ENCODE measurements around the gene C6orf58. TPM values are rescaled to one million over a fixed set of nuclear protein-coding genes. Genes with fewer than 3 reads are reported as not detected.

The C6orf58 gene
- total and polyA plus RNA-seq, 2 donors (not counting 1 experiment from before 2014, with no cell fraction given), result 0.05 TPM; not detected in 1

DNA sequence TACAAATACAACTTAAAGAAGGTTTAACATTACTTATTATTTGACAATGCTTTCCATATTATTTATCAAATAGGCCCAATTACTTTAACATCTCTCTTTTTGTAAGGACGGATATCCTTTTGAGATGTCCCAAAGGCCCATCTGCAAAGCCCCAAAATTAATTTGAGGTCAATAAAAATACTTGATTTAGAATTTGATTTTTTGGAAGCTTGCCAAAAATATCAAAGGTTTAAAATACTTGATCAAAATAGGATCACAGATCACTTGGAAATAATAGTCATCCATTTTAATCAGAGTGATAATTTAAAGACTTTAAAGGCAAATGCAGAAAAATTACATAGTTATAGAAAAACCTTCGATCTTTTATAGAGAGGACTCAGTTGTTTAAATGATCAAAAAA lies 8.1 kb downstream of the C6orf58 start:
- Histone ChIP-seq H3K9me3 (ENCODE audit: control insufficient read depth, insufficient read depth, low read depth, low read length) (no peaks in the 10 kb centered on the region), H3K4me2 (ENCODE audit: extremely low read depth, insufficient read depth, low read length) (no peak overlapping the region), H3K27me3 (ENCODE audit: control insufficient read depth, insufficient read depth, low read length) (peaks cover 2% of the 10 kb centered on the region), H3K27ac (ENCODE audit: insufficient read depth, low read length) (no peak overlapping the region), H4K20me1 (ENCODE audit: control insufficient read depth, extremely low read depth, insufficient read depth, low read length) (no peaks in the 10 kb centered on the region), H2AFZ (ENCODE audit: low read length) (no peak overlapping the region), H3K36me3 (ENCODE audit: control insufficient read depth, insufficient read depth, low read length) (no peaks in the 10 kb centered on the region), H3K4me3 (replicated peaks in 1 of 4; ENCODE audit: control extremely low read depth in 1 of 4, insufficient read depth in 1 of 4, low read depth in 3 of 4, low read length in 4 of 4) (no peak overlapping the region), H3K79me2 (ENCODE audit: control insufficient read depth, insufficient read depth, low read length) (no peaks in the 10 kb centered on the region), H3K4me1 (ENCODE audit: control insufficient read depth, extremely low read depth, insufficient read depth, low read length) (no peaks in the 10 kb centered on the region), H3K9ac (ENCODE audit: insufficient read depth, low read length) (no peak overlapping the region)
- no peak for DNase-seq (ENCODE audit: low read depth in 2 of 2)
- TF ChIP-seq, protein P1, sequence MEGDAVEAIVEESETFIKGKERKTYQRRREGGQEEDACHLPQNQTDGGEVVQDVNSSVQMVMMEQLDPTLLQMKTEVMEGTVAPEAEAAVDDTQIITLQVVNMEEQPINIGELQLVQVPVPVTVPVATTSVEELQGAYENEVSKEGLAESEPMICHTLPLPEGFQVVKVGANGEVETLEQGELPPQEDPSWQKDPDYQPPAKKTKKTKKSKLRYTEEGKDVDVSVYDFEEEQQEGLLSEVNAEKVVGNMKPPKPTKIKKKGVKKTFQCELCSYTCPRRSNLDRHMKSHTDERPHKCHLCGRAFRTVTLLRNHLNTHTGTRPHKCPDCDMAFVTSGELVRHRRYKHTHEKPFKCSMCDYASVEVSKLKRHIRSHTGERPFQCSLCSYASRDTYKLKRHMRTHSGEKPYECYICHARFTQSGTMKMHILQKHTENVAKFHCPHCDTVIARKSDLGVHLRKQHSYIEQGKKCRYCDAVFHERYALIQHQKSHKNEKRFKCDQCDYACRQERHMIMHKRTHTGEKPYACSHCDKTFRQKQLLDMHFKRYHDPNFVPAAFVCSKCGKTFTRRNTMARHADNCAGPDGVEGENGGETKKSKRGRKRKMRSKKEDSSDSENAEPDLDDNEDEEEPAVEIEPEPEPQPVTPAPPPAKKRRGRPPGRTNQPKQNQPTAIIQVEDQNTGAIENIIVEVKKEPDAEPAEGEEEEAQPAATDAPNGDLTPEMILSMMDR (conservative IDR thresholded peaks at IDR 0.05 in 1 of 2, IDR thresholded peaks at IDR 0.05 in 1 of 2; ENCODE audit: low read depth in 1 of 2, low read length in 2 of 2), result no peak
- no peak for TF ChIP-seq EZH2 (IDR thresholded peaks at IDR 0.05; ENCODE audit: low read length, missing control alignments)

DNA sequence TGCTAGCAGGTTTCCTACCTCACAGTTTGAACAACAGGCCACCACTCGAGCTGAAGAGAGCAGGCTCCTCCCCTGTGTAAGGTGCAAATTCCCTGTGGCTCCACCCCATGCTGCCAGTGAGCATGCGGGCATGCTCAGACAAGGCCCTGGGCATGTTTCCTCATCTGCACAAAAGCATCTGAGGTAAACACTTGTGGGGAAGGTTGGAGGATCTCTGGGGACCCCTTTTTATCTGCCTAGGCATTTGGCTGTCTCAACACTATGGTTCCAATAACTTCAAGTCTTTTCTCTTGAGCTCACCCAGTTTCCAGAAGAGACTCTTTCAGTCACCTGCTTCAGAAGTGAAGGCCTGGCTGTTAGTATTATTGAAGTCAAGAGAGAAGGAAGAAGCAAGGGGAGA lies 9.4 kb downstream of the C6orf58 start:
- Histone ChIP-seq H4K20me1 (ENCODE audit: control insufficient read depth, extremely low read depth, insufficient read depth, low read length) (no peaks in the 10 kb centered on the region), H2AFZ (ENCODE audit: low read length) (no peak overlapping the region), H3K9ac (ENCODE audit: insufficient read depth, low read length) (no peak overlapping the region), H3K27ac (ENCODE audit: insufficient read depth, low read length) (no peak overlapping the region), H3K79me2 (ENCODE audit: control insufficient read depth, insufficient read depth, low read length) (no peaks in the 10 kb centered on the region), H3K27me3 (ENCODE audit: control insufficient read depth, insufficient read depth, low read length) (peaks cover 2% of the 10 kb centered on the region), H3K4me1 (ENCODE audit: control insufficient read depth, extremely low read depth, insufficient read depth, low read length) (no peaks in the 10 kb centered on the region), H3K4me3 (replicated peaks in 1 of 4; ENCODE audit: control extremely low read depth in 1 of 4, insufficient read depth in 1 of 4, low read depth in 3 of 4, low read length in 4 of 4) (no peak overlapping the region), H3K9me3 (ENCODE audit: control insufficient read depth, insufficient read depth, low read depth, low read length) (no peaks in the 10 kb centered on the region), H3K36me3 (ENCODE audit: control insufficient read depth, insufficient read depth, low read length) (no peaks in the 10 kb centered on the region), H3K4me2 (ENCODE audit: extremely low read depth, insufficient read depth, low read length) (no peak overlapping the region)
- TF ChIP-seq EZH2 (IDR thresholded peaks at IDR 0.05; ENCODE audit: low read length, missing control alignments), result no peak
- TF ChIP-seq, protein P1 (conservative IDR thresholded peaks at IDR 0.05 in 1 of 2, IDR thresholded peaks at IDR 0.05 in 1 of 2; ENCODE audit: low read depth in 1 of 2, low read length in 2 of 2), result no peak
- no peak for DNase-seq (ENCODE audit: low read depth in 2 of 2)

DNA sequence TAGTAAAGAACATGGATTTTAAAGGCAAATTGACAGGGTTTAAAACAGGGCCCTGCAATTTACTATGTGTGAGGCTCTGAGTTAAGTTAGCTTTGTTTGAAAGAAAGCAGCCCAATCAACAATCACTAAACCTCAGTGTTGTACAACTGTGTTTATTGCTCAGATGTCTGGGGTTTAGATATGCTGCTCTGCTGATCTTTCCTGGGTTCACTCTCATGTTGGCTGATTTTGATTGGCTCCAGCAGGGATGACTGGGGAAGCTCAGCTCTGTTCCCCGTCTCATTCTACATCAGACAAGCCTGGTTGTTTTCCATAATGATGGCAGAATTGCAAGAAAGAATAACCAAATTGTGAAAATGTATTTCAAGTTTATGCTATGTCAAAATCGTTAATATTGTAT lies 10.9 kb downstream of the C6orf58 start:
- Histone ChIP-seq H3K4me2 (ENCODE audit: extremely low read depth, insufficient read depth, low read length) (no peak overlapping the region), H3K27me3 (ENCODE audit: control insufficient read depth, insufficient read depth, low read length) (peaks cover 2% of the 10 kb centered on the region), H3K9me3 (ENCODE audit: control insufficient read depth, insufficient read depth, low read depth, low read length) (no peaks in the 10 kb centered on the region), H3K36me3 (ENCODE audit: control insufficient read depth, insufficient read depth, low read length) (no peaks in the 10 kb centered on the region), H3K9ac (ENCODE audit: insufficient read depth, low read length) (no peak overlapping the region), H3K79me2 (ENCODE audit: control insufficient read depth, insufficient read depth, low read length) (no peaks in the 10 kb centered on the region), H2AFZ (ENCODE audit: low read length) (no peak overlapping the region), H3K4me1 (ENCODE audit: control insufficient read depth, extremely low read depth, insufficient read depth, low read length) (no peaks in the 10 kb centered on the region), H3K27ac (ENCODE audit: insufficient read depth, low read length) (no peak overlapping the region), H3K4me3 (replicated peaks in 1 of 4; ENCODE audit: control extremely low read depth in 1 of 4, insufficient read depth in 1 of 4, low read depth in 3 of 4, low read length in 4 of 4) (no peak overlapping the region), H4K20me1 (ENCODE audit: control insufficient read depth, extremely low read depth, insufficient read depth, low read length) (no peaks in the 10 kb centered on the region)
- DNase-seq (ENCODE audit: low read depth in 2 of 2), result no peak
- no peak for TF ChIP-seq EZH2 (IDR thresholded peaks at IDR 0.05; ENCODE audit: low read length, missing control alignments)
- TF ChIP-seq, protein P1 (conservative IDR thresholded peaks at IDR 0.05 in 1 of 2, IDR thresholded peaks at IDR 0.05 in 1 of 2; ENCODE audit: low read depth in 1 of 2, low read length in 2 of 2), result no peak
